Activated T-helper 1 cell treated with anti-CD3 and anti-CD28 coated beads, Interleukin-12 subunit alpha, Interleukin-12 subunit beta, Interleukin-2, Interleukin-4 antibody, amounts not matched to agents 30 ng/mL and 10 ng/mL and 1 ng/mL, durations not matched to agents 14 hours and 24 hours and 36 hours (primary cell): Measurements from ENCODE around the gene GSE1. TPM values are rescaled to one million over a fixed set of nuclear protein-coding genes. Genes with fewer than 3 reads are reported as not detected.

Experiments
- DNase-seq: peaks from one replicate; pipeline ENCODE4 v3.0.0; 2021; ENCODE audit warnings: low spot score
- H3K27ac Mint-ChIP-seq: one replicate; pipeline ENCODE4 v1.8.0; 2021; ENCODE audit warnings: mild to moderate bottlenecking, mixed read lengths
- H3K27me3 Mint-ChIP-seq: one replicate; pipeline ENCODE4 v1.8.0; 2022; ENCODE audit warnings: mild to moderate bottlenecking, moderate library complexity, mixed read lengths; ENCODE audit not compliant: insufficient read depth
- H3K36me3 Mint-ChIP-seq: one replicate; pipeline ENCODE4 v1.8.0; 2021; ENCODE audit warnings: low read depth, mixed read lengths
- H3K4me1 Mint-ChIP-seq: one replicate; pipeline ENCODE4 v1.8.0; 2021; ENCODE audit warnings: low read depth, mixed read lengths
- H3K4me3 Mint-ChIP-seq: one replicate; pipeline ENCODE4 v1.8.0; 2021; ENCODE audit warnings: mild to moderate bottlenecking, moderate library complexity, mixed read lengths
- H3K9me3 Mint-ChIP-seq: one replicate; pipeline ENCODE4 v1.8.0; 2021; ENCODE audit warnings: mixed read lengths
- intact Hi-C: fragments of 100-400 bp; cut with micrococcal nuclease; formaldehyde crosslinking; loops from one replicate; pipeline ENCODE4 v1.15.1; 2024
- total RNA-seq: library from RNA; stranded (reverse); gene quantifications from 2 replicates; pipeline ENCODE4 v1.2.3, GENCODE V29; 2022

Gene GSE1
- total RNA-seq, 1 donor from 2014 or later = 35.2 TPM

DNA sequence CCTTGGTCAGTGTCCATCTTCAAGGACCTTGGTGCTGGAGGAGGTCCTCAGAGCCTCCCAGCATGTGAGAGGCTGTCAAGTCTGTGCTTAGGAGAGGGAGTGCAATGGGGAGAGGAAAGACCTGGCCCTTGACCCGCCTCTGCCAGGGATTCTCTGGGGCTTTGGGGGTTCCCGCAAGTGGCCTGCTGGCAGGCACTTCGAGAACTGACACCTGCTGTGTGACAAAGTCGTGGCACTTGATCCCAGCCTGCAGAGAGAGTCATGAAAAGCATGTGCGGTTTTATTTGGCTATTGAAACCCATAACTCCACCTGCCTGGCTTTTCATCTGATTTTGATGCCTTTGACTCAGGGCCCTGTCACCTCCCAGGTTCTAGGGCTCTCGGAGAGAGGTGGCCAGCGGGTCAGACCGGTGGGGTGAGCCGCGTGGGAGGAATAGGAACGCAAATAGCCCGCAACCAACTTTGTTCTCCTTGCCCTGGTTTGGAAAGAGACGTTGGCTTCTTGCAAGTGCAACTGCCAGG lies 42.8 kb upstream of the GSE1 start:
- H3K4me3 Mint-ChIP-seq = no peak overlapping the region

GRCh38 chr16:85570735-85571562 lies 42.2 kb upstream of the GSE1 start:
- H3K9me3 Mint-ChIP-seq = peaks cover 8% of the 10 kb centered on the region
- H3K27ac Mint-ChIP-seq = peak overlapping the region; percentile 4
- no peak for DNase-seq
- H3K36me3 Mint-ChIP-seq = peaks cover 11% of the 10 kb centered on the region
- intact Hi-C loops = loop anchor here (1.0 kb wide), 1 partner anchor 17 kb away; no protein-coding TSS in a partner anchor
- peak overlapping the region; percentile 45 for H3K4me3 Mint-ChIP-seq
- peaks cover 45% of the 10 kb centered on the region for H3K4me1 Mint-ChIP-seq
- H3K27me3 Mint-ChIP-seq = peaks cover 2% of the 10 kb centered on the region

More for the DNA sequence above, 42.8 kb upstream of the GSE1 start:
- H3K27me3 Mint-ChIP-seq = peaks cover under 1% of the 10 kb centered on the region
- H3K36me3 Mint-ChIP-seq = peaks cover 11% of the 10 kb centered on the region
- H3K4me1 Mint-ChIP-seq = peaks cover 45% of the 10 kb centered on the region
- intact Hi-C loops = no loop called here
- no peak for DNase-seq
- H3K27ac Mint-ChIP-seq = peak overlapping the region; percentile 52
- peaks cover 8% of the 10 kb centered on the region for H3K9me3 Mint-ChIP-seq

- Mint-ChIP-seq H3K4me3 (no peak overlapping the region), H3K27ac (peak overlapping the region; percentile 29), H3K27me3 (peaks cover 2% of the 10 kb centered on the region), H3K4me1 (peaks cover 45% of the 10 kb centered on the region), H3K9me3 (peaks cover 8% of the 10 kb centered on the region), H3K36me3 (peaks cover 11% of the 10 kb centered on the region)
- no peak for DNase-seq
- intact Hi-C loops = loop anchor here (1.0 kb wide), 1 partner anchor 17 kb away; no protein-coding TSS in a partner anchor
These were observed 41.6 kb upstream of the GSE1 start for GRCh38 chr16:85571563-85571812.

DNA sequence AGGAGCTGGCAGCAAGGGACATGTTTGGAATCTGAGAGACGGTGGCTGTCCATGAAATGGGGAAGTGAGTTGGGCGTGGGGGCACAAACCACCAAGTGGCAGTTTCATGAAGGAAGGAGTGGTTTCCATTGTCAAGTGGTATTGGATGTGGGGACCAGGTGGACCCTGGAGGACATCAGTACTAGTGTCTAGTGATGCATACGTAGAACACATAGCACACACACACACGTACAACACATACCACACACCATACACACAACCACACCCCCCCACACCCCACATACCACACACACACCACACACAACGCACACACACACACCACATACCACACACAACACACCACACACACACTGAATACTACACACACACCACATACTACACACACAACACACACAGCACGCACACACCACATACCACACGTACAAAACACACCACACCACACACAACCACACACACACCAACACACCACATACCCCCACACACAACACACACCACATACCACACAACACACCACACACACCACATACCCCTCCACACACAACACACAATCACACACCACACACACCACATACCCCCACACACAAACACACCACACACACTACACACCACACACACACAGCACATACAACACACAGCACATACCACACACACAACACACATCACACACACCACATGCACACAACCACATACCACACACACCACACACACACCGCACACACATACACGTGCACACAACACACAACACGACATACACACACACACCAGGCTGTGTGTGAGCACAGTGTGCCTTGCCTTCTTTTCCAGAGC lies 41.1 kb upstream of the GSE1 start:
- intact Hi-C loops = loop anchor here (1.0 kb wide), 1 partner anchor 18 kb away; no protein-coding TSS in a partner anchor
- H3K27me3 Mint-ChIP-seq = peaks cover 2% of the 10 kb centered on the region
- peaks cover 8% of the 10 kb centered on the region for H3K9me3 Mint-ChIP-seq
- H3K36me3 Mint-ChIP-seq = peaks cover 11% of the 10 kb centered on the region
- H3K4me3 Mint-ChIP-seq = peak overlapping the region; percentile 16
- DNase-seq = no peak
- peak overlapping the region; percentile 36 for H3K27ac Mint-ChIP-seq
- peaks cover 45% of the 10 kb centered on the region for H3K4me1 Mint-ChIP-seq

DNA sequence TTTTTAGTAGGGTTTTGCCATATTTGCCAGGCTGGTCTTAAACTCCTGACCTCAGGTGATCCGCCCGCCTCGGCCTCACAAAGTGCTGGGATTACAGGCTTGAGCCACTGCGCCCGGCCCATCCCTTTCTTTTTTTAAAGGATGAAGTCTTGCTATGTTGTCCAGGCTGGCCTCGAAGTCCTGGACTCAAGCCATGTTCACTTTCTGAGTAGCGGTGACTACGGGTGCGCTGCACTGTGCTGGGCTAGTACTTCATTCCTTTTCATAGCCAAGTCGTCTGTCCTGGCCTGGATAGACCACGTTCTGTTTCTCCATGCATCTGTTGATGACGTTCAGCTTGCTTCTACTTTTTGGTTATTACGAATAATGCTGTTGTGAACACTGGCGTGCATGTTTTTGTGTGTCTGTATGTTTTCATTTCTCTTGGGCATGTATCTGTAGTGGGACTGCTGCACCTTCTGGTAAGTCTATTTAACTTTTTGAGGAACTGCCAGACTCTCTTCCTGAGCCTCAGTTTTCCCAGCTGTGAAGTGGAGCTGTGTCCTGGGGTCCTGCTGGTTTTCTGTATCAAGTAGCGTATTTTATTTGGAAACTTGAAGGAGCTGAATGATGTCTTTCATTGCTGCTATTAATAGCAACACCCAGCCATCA lies 40.0 kb upstream of the GSE1 start:
- H3K27me3 Mint-ChIP-seq = peaks cover 2% of the 10 kb centered on the region
- intact Hi-C loops = no loop called here

DNA sequence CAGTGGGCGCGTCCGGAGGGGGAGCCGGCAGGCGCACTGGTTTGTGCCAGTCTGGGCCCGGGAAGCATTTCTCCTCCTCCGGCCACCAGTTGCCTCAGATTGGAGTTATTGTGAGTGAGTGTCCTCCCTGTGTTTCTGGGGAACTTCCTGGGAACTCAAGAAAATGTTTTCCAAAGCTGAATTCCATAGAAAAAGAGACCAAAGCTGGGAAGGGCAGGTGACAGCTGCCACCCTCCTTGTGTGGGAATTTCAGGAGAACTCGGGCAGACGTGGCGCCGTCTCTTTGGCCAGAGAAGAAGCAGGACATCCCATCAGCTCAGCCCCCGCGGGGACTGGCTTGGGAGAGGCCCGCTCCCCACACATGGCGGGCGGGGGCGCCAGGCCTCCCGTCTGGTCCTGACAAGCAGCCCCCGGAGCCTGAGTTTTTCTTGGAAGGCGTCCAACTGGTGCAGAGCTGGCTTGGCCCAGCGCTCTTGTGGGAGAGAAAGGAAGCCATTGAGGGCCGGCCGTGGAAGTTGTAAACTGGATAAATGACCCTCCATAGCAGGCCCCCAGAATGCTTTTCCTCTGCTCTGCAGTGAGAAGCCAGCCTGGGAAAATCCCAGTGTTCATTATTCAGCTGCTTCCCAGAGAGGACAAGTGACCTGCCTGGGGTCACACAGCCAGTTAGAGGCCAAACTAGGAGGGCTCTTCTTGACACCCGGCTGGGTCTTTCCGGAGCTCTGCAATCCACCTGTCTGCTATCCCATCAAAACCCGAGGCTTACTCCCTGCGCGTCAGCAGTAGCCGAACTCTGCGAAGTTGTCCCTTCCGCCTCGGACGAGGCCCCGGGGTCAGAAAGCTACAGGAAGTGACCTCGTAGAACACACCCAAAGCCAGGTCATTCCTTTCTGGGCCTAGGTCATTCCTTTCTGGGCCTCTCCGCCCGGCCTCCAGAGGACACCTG lies 39.2 kb upstream of the GSE1 start:
- H3K27ac Mint-ChIP-seq = no peak overlapping the region

More for the DNA sequence above, 40.0 kb upstream of the GSE1 start:
- no peak overlapping the region for H3K27ac Mint-ChIP-seq
- H3K9me3 Mint-ChIP-seq = peaks cover 8% of the 10 kb centered on the region
- peaks cover 37% of the 10 kb centered on the region for H3K4me1 Mint-ChIP-seq
- peaks cover 11% of the 10 kb centered on the region for H3K36me3 Mint-ChIP-seq
- DNase-seq = no peak
- H3K4me3 Mint-ChIP-seq = no peak overlapping the region

DNA sequence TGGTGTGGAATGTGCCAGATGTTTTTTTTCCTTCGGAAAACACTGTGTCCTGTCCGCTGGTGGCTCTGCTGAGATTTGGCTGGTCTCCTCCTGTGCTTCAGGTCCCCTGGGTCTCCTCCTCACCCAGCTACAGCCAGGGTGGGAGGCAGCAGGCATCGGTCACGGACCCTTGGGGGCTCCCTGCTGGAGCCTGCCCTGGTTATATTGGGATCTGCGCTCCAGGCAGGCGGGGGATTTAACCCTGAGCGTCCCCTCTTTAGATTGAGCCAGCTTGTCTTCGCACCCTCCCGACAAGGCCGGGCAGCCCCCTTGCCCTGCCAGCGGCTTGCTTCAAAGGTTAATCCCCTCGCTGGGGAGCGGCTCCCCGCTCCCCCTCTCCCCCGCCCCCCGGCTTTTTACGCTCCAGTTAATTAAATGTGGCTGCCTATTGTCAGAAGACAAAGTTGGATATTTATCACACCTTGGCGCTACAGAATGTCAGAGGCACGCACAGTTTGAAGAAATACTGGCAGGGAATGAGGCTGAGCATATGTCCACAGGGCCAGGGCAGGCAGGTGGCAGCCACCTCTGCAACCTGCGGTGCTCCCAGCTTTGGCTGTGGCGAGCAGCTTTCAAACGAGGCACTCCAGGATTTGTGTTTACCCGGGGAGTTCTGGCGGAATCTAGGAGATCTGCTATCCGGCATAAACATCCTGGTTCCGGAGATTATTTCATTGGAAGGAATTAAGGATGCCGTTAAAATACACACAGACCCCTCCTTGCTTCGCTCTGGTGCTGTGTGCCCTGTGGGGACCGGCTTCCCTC lies 38.2 kb upstream of the GSE1 start:
- no peaks in the 10 kb centered on the region for H3K9me3 Mint-ChIP-seq
- peaks cover 32% of the 10 kb centered on the region for H3K4me1 Mint-ChIP-seq
- peaks cover 11% of the 10 kb centered on the region for H3K36me3 Mint-ChIP-seq
- no peak for DNase-seq
- H3K27me3 Mint-ChIP-seq = peaks cover 2% of the 10 kb centered on the region
- no peak overlapping the region for H3K4me3 Mint-ChIP-seq
- intact Hi-C loops = no loop called here
- H3K27ac Mint-ChIP-seq = no peak overlapping the region

More for the DNA sequence above, 39.2 kb upstream of the GSE1 start:
- DNase-seq = no peak
- intact Hi-C loops = no loop called here
- Mint-ChIP-seq H3K4me3 (no peak overlapping the region), H3K4me1 (peaks cover 41% of the 10 kb centered on the region), H3K27me3 (peaks cover 2% of the 10 kb centered on the region), H3K36me3 (peaks cover 11% of the 10 kb centered on the region), H3K9me3 (peaks cover 7% of the 10 kb centered on the region)

DNA sequence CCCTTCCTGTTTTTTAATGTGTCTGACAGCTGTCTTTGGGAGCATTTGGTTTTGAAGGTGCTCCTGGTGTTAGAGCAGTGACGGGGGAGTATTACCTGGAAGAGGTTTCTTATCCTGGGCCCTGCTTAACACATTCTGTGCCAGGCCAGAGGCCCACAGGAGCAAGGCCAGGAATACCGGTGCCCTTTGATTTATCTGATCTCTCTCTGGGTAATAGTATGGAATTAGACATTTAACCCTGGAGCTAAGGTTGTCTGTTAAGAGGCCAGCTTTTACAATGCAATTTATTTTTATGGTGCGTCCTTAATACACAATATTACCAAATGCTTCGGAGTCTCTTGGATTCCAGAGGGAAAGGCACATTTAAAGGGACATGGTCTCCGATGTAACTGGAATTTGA lies 37.2 kb upstream of the GSE1 start:
- no peak for DNase-seq
- intact Hi-C loops = no loop called here
- H3K36me3 Mint-ChIP-seq = peaks cover 8% of the 10 kb centered on the region

GRCh38 chr16:85576944-85577343 lies 36.2 kb upstream of the GSE1 start:
- no peak overlapping the region for H3K27ac Mint-ChIP-seq
- intact Hi-C loops = no loop called here
- H3K4me3 Mint-ChIP-seq = no peak overlapping the region
- DNase-seq = no peak
- H3K27me3 Mint-ChIP-seq = peaks cover 2% of the 10 kb centered on the region
- peaks cover 5% of the 10 kb centered on the region for H3K36me3 Mint-ChIP-seq
- H3K9me3 Mint-ChIP-seq = no peaks in the 10 kb centered on the region
- peaks cover 11% of the 10 kb centered on the region for H3K4me1 Mint-ChIP-seq

More for the DNA sequence above, 37.2 kb upstream of the GSE1 start:
- H3K4me1 Mint-ChIP-seq = peaks cover 21% of the 10 kb centered on the region
- H3K9me3 Mint-ChIP-seq = no peaks in the 10 kb centered on the region
- H3K27ac Mint-ChIP-seq = no peak overlapping the region
- H3K27me3 Mint-ChIP-seq = peaks cover 2% of the 10 kb centered on the region
- H3K4me3 Mint-ChIP-seq = no peak overlapping the region

- H3K9me3 Mint-ChIP-seq = no peaks in the 10 kb centered on the region
- no peak for DNase-seq
- H3K36me3 Mint-ChIP-seq = no peaks in the 10 kb centered on the region
- intact Hi-C loops = no loop called here
- peaks cover 2% of the 10 kb centered on the region for H3K27me3 Mint-ChIP-seq
- no peak overlapping the region for H3K4me3 Mint-ChIP-seq
- peaks cover 5% of the 10 kb centered on the region for H3K4me1 Mint-ChIP-seq
- H3K27ac Mint-ChIP-seq = no peak overlapping the region
These were observed 35.1 kb upstream of the GSE1 start for GRCh38 chr16:85577899-85578598.

GRCh38 chr16:85578599-85578948 lies 34.5 kb upstream of the GSE1 start:
- peaks cover 5% of the 10 kb centered on the region for H3K4me1 Mint-ChIP-seq
- no peak overlapping the region for H3K27ac Mint-ChIP-seq
- no peaks in the 10 kb centered on the region for H3K36me3 Mint-ChIP-seq
- intact Hi-C loops = no loop called here
- H3K27me3 Mint-ChIP-seq = peaks cover 2% of the 10 kb centered on the region
- H3K9me3 Mint-ChIP-seq = no peaks in the 10 kb centered on the region
- no peak for DNase-seq
- no peak overlapping the region for H3K4me3 Mint-ChIP-seq
